ENCODE measurements around the gene RIPK1. TPM values are rescaled to one million over a fixed set of nuclear protein-coding genes. Genes with fewer than 3 reads are reported as not detected.

RIPK1 gene
- total and polyA plus RNA-seq, 9 of the 15 experiments (the other 6 are each of a cell fraction or from before 2014, with no cell fraction given), result 3.8 to 24.9 (median 17.7) TPM

DNA sequence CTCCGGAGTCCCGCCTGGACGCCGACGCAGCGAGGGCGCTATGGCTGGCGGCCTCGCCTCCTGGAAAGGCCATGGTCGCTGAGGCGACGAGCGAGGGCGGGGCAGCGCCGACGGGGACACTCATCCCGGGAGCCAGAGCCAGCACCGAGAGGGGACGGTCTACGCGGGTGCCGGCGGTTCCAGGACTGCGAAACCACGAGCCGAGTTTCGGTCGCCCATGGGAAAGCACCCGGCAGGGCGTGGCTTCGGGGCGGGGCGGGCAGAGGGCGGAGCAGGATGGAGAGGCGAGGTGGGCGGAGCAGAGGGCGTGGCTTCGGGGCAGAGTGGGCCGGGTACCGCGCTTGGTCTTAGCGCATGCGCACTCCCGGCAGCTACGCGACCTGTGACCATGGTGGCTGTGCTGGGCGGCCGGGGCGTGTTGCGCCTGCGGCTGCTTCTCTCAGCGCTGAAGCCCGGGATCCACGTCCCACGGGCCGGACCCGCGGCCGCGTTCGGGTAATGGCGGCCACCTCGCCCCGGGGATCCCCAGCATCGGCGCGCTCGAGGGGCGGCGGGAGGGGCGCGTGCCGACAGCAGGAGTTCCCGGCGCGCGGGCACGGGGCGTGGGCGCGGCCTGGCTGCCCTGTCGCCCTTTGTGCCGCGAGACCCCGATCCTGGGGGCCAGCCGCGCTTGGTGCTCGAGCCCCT, 50.2 kb downstream of the RIPK1 start, which contains the start of gene BPHL (continued):
- TF ChIP-seq MYBL2 (IDR thresholded peaks at IDR 0.05; ENCODE audit: low read depth) (no peak), MYBL2 (CRISPR knock-in tag; IDR thresholded peaks at IDR 0.05; ENCODE audit: borderline replicate concordance) (no peak), MED1 (CRISPR knock-in tag; IDR thresholded peaks at IDR 0.05; ENCODE audit: borderline replicate concordance) (no peak), RAD51 (IDR thresholded peaks at IDR 0.05; ENCODE audit: borderline replicate concordance, low read depth) (no peak), TGIF2 (CRISPR knock-in tag; IDR thresholded peaks at IDR 0.05) (no peak), SAP30 (IDR thresholded peaks at IDR 0.05; ENCODE audit: borderline replicate concordance, insufficient read depth, low read depth, low read length, poor library complexity, severe bottlenecking) (peak; percentile 73), ZNF274 (IDR thresholded peaks at IDR 0.05; ENCODE audit: borderline replicate concordance, low read depth, low read length) (no peak), GTF2F1 (IDR thresholded peaks at IDR 0.05; ENCODE audit: low read depth, low read length) (peak; percentile 96), FIP1L1 (IDR thresholded peaks at IDR 0.05; ENCODE audit: low read depth, low read length, poor library complexity, severe bottlenecking) (peak; percentile 65), TOE1 (IDR thresholded peaks at IDR 0.05; ENCODE audit: borderline replicate concordance) (peak; percentile 30; the same call in 1 of the 2 replicates), TOE1 (CRISPR knock-in tag; IDR thresholded peaks at IDR 0.05; ENCODE audit: borderline replicate concordance, low read depth) (peak; percentile 87; the same call in 1 of the 2 replicates), ZNF699 (CRISPR knock-in tag; IDR thresholded peaks at IDR 0.05; ENCODE audit: insufficient replicate concordance) (no peak), BMI1 (IDR thresholded peaks at IDR 0.05; ENCODE audit: low read length) (no peak), MTA1 (IDR thresholded peaks at IDR 0.05; ENCODE audit: borderline replicate concordance) (no peak), CEBPZ (IDR thresholded peaks at IDR 0.05; ENCODE audit: borderline replicate concordance, low read depth, low read length) (no peak)
- TF ChIP-seq, protein P1, sequence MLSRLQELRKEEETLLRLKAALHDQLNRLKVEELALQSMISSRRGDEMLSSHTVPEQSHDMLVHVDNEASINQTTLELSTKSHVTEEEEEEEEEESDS (CRISPR knock-in tag; IDR thresholded peaks at IDR 0.05), result peak; percentile 45; the same call in 1 of the 2 replicates
- TF ChIP-seq, protein P2, sequence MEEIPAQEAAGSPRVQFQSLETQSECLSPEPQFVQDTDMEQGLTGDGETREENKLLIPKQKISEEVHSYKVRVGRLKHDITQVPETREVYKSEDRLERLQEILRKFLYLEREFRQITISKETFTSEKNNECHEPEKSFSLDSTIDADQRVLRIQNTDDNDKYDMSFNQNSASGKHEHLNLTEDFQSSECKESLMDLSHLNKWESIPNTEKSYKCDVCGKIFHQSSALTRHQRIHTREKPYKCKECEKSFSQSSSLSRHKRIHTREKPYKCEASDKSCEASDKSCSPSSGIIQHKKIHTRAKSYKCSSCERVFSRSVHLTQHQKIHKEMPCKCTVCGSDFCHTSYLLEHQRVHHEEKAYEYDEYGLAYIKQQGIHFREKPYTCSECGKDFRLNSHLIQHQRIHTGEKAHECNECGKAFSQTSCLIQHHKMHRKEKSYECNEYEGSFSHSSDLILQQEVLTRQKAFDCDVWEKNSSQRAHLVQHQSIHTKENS (CRISPR knock-in tag; IDR thresholded peaks at IDR 0.05), result no peak
- TF ChIP-seq, protein P3, sequence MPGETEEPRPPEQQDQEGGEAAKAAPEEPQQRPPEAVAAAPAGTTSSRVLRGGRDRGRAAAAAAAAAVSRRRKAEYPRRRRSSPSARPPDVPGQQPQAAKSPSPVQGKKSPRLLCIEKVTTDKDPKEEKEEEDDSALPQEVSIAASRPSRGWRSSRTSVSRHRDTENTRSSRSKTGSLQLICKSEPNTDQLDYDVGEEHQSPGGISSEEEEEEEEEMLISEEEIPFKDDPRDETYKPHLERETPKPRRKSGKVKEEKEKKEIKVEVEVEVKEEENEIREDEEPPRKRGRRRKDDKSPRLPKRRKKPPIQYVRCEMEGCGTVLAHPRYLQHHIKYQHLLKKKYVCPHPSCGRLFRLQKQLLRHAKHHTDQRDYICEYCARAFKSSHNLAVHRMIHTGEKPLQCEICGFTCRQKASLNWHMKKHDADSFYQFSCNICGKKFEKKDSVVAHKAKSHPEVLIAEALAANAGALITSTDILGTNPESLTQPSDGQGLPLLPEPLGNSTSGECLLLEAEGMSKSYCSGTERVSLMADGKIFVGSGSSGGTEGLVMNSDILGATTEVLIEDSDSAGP (CRISPR knock-in tag; IDR thresholded peaks at IDR 0.05), result no peak
- TF ChIP-seq, protein P4, sequence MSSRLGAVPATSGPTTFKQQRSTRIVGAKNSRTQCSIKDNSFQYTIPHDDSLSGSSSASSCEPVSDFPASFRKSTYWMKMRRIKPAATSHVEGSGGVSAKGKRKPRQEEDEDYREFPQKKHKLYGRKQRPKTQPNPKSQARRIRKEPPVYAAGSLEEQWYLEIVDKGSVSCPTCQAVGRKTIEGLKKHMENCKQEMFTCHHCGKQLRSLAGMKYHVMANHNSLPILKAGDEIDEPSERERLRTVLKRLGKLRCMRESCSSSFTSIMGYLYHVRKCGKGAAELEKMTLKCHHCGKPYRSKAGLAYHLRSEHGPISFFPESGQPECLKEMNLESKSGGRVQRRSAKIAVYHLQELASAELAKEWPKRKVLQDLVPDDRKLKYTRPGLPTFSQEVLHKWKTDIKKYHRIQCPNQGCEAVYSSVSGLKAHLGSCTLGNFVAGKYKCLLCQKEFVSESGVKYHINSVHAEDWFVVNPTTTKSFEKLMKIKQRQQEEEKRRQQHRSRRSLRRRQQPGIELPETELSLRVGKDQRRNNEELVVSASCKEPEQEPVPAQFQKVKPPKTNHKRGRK (tag; IDR thresholded peaks at IDR 0.05), result no peak
